Common myeloid progenitor, CD34-positive (primary cell): ENCODE data around the gene GRM4.
"Not testable (repeated sequence)": the region's sequence is repeated elsewhere in the genome, so short reads cannot be mapped to it uniquely, and the experiment has no call there.

Source experiments
- CTCF ChIA-PET: fragments of 350-600 bp; sonication (Branson Sonifier 250); formaldehyde crosslinking; loops from one replicate; lab custom pipeline; 2021; ENCODE audit warnings: antibody characterized with exemption; lab: Charles Lee
- POLR2A ChIA-PET: fragments of 350-600 bp; sonication (Branson Sonifier 250); formaldehyde crosslinking; loops from one replicate; lab custom pipeline; 2021; ENCODE audit warnings: antibody characterized with exemption; lab: Charles Lee
- DNase-seq, 3 donors: peaks; one replicate each; pipeline versions ENCODE4 v3.0.0 to v3.0.0-alpha.2; 2013
- H3K27ac ChIP-seq, 2 experiments: 1 replicate in 1 of 2; 2 replicates in 1 of 2; pipeline ENCODE4 v1.7.0; 2013; ENCODE audit warnings: inconsistent platforms in 2 of 2, low read length in 2 of 2, mild to moderate bottlenecking in 2 of 2, low read depth in 1 of 2, moderate library complexity in 1 of 2; ENCODE audit not compliant: severe bottlenecking in 2 of 2, insufficient read depth in 1 of 2, poor library complexity in 1 of 2
- H3K27me3 ChIP-seq, 5 experiments: replicated peaks in 2 of 5; 1 replicate in 3 of 5; 2 replicates in 2 of 5; pipeline versions ENCODE4 v1.6.1 to v1.7.0; 2013; ENCODE audit warnings: low read length in 4 of 5, mild to moderate bottlenecking in 2 of 5, moderate library complexity in 2 of 5, inconsistent platforms in 1 of 5; ENCODE audit not compliant: insufficient read depth in 5 of 5, control insufficient read depth in 4 of 5
- H3K36me3 ChIP-seq, 4 experiments: 1 replicate in 2 of 4; 2 replicates in 2 of 4; pipeline versions ENCODE4 v1.6.1 to v1.7.0; 2013; ENCODE audit warnings: low read length in 3 of 4, control low read depth in 1 of 4, mild to moderate bottlenecking in 1 of 4; ENCODE audit not compliant: control insufficient read depth in 4 of 4, insufficient read depth in 4 of 4
- H3K4me1 ChIP-seq, 4 experiments: 1 replicate in 3 of 4; 2 replicates in 1 of 4; pipeline versions ENCODE4 v1.6.1 to v1.7.1; 2013; ENCODE audit warnings: low read length in 3 of 4, mild to moderate bottlenecking in 3 of 4, control low read depth in 1 of 4, inconsistent platforms in 1 of 4, moderate library complexity in 1 of 4; ENCODE audit not compliant: control insufficient read depth in 4 of 4, insufficient read depth in 4 of 4; ENCODE audit errors: control extremely low read depth in 1 of 4
- H3K4me3 ChIP-seq, 7 experiments: 1 replicate in 4 of 7; 2 replicates in 3 of 7; pipeline versions ENCODE4 v1.5.1 to v1.7.0; 2013; ENCODE audit warnings: mild to moderate bottlenecking in 7 of 7, low read length in 6 of 7, moderate library complexity in 6 of 7, inconsistent platforms in 2 of 7, low read depth in 2 of 7, control low read depth in 1 of 7; ENCODE audit not compliant: insufficient read depth in 4 of 7, control insufficient read depth in 1 of 7; ENCODE audit errors: extremely low read depth in 1 of 7
- H3K9me3 ChIP-seq, 5 experiments: 1 replicate in 4 of 5; 2 replicates in 1 of 5; pipeline versions ENCODE4 v1.6.1 to v1.7.1; 2013; ENCODE audit warnings: low read length in 4 of 5, mild to moderate bottlenecking in 2 of 5, inconsistent platforms in 1 of 5, low read depth in 1 of 5, moderate library complexity in 1 of 5; ENCODE audit not compliant: control insufficient read depth in 4 of 5, insufficient read depth in 2 of 5; ENCODE audit errors: control extremely low read depth in 1 of 5
- WGBS: methylation state at CpG from one replicate; pipeline ENCODE4 v1.1.5; 2013; ENCODE audit not compliant: insufficient coverage; 5-methylcytosine and 5-hydroxymethylcytosine counted together

Gene GRM4

GRCh38 chr6:34047913-34048867 lies 97.7 kb downstream of the GRM4 start:
- peaks cover 0 to 10% (median 3%) of the 10 kb centered on the region in 4 experiments for H3K4me1 ChIP-seq
- no peaks in the 10 kb centered on the region for H3K36me3 ChIP-seq
- peaks cover 0 to 10% (median 0%) of the 10 kb centered on the region in 5 experiments for H3K27me3 ChIP-seq
- H3K27ac ChIP-seq = no peak overlapping the region
- peaks cover 0 to 2% (median 0%) of the 10 kb centered on the region in 5 experiments for H3K9me3 ChIP-seq
- WGBS = 84% methylated on average over 12 of the region's 15 CpGs
- H3K4me3 ChIP-seq = no peak overlapping the region
- ChIA-PET CTCF (interaction anchor here (0.7 to 1.6 kb wide), 3 partner anchors 10 to 276 kb away, joined by 3 read pairs; no protein-coding TSS in a partner anchor), POLR2A (interaction anchor here (0.6 kb wide), 1 partner anchor 411 kb away, joined by 3 read pairs; no protein-coding TSS in a partner anchor)
- DNase-seq = no peak

- peaks cover 0 to 2% (median 0%) of the 10 kb centered on the region in 5 experiments for H3K9me3 ChIP-seq
- H3K27ac ChIP-seq = no peak overlapping the region
- H3K4me1 ChIP-seq = peaks cover 0 to 10% (median 3%) of the 10 kb centered on the region in 4 experiments
- no peak for DNase-seq
- peaks cover 0 to 11% (median 0%) of the 10 kb centered on the region in 5 experiments for H3K27me3 ChIP-seq
- no peak overlapping the region for H3K4me3 ChIP-seq
- 90% methylated on average over 2 of the region's 5 CpGs for WGBS
- POLR2A ChIA-PET = no interaction called here
- no peaks in the 10 kb centered on the region for H3K36me3 ChIP-seq
- CTCF ChIA-PET = interaction anchor here (1.5 to 1.6 kb wide), 2 partner anchors 9 to 11 kb away, joined by 3 to 4 read pairs; no protein-coding TSS in a partner anchor
These were observed 99.3 kb downstream of the GRM4 start for GRCh38 chr6:34046617-34047016.

DNA sequence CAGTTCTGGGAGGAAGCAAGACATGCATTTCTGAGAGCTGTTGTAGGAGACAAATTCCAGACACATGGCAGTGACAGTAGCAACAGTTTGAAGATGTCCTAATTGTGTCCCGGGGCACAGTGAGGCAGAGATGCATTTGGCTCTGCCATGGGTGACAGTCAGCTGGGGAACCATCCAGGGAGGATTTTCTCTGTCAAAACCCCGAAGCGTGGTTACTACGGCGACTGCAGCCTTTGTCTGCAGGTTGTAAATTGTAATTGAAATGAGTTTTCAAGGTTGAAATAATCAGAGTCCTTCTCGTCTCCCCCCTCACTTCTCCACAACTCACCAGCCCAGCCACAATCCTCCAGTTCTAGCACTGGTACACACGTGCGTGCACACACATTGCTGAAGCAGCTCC lies 100.1 kb downstream of the GRM4 start:
- WGBS = 89% methylated on average over 6 of the region's 8 CpGs
- H3K27me3 ChIP-seq = peaks cover 0 to 9% (median 0%) of the 10 kb centered on the region in 5 experiments
- no peak for DNase-seq
- H3K27ac ChIP-seq = no peak overlapping the region
- peaks cover 0 to 5% (median 2%) of the 10 kb centered on the region in 4 experiments for H3K4me1 ChIP-seq
- ChIA-PET CTCF (interaction anchor here (1.5 kb wide), 1 partner anchor 9 kb away, joined by 4 read pairs; no protein-coding TSS in a partner anchor), POLR2A (interaction anchor here (0.6 kb wide), 1 partner anchor 1553 kb away, joined by 4 read pairs; no protein-coding TSS in a partner anchor)
- H3K4me3 ChIP-seq = no peak overlapping the region
- peaks cover 0 to 2% (median 0%) of the 10 kb centered on the region in 5 experiments for H3K9me3 ChIP-seq
- no peaks in the 10 kb centered on the region for H3K36me3 ChIP-seq

GRCh38 chr6:34044945-34045595 lies 100.8 kb downstream of the GRM4 start:
- ChIA-PET CTCF (no interaction called here), POLR2A (interaction anchor here (0.6 kb wide), 1 partner anchor 1552 kb away, joined by 4 read pairs; no protein-coding TSS in a partner anchor)
- peaks cover 0 to 2% (median 0%) of the 10 kb centered on the region in 5 experiments for H3K9me3 ChIP-seq
- no peak overlapping the region for H3K27ac ChIP-seq
- H3K4me3 ChIP-seq = no peak overlapping the region
- 55% methylated on average over 11 of the region's 13 CpGs for WGBS
- peaks cover 0 to 5% (median 2%) of the 10 kb centered on the region in 4 experiments for H3K4me1 ChIP-seq
- no peaks in the 10 kb centered on the region for H3K36me3 ChIP-seq
- peak in 2 of 3 donors; percentile 27 to 57 for DNase-seq
- peaks cover 0 to 9% (median 0%) of the 10 kb centered on the region in 5 experiments for H3K27me3 ChIP-seq

GRCh38 chr6:34043359-34043758 lies 102.5 kb downstream of the GRM4 start:
- ChIA-PET CTCF (interaction anchor here (0.8 to 2.0 kb wide), 5 partner anchors 10 to 191 kb away, joined by 3 to 9 read pairs (median 3); no protein-coding TSS in a partner anchor), POLR2A (no interaction called here)
- H3K4me3 ChIP-seq = no peak overlapping the region
- 98% methylated on average over 5 of the region's 8 CpGs for WGBS
- no peaks in the 10 kb centered on the region for H3K9me3 ChIP-seq
- H3K4me1 ChIP-seq = peaks cover 0 to 5% (median 2%) of the 10 kb centered on the region in 4 experiments
- H3K27me3 ChIP-seq = peaks cover 0 to 9% (median 0%) of the 10 kb centered on the region in 5 experiments
- DNase-seq = no peak
- no peak overlapping the region for H3K27ac ChIP-seq
- H3K36me3 ChIP-seq = no peaks in the 10 kb centered on the region

- POLR2A ChIA-PET, H3K9me3 ChIP-seq, H3K27ac ChIP-seq, H3K4me3 ChIP-seq, DNase-seq, H3K4me1 ChIP-seq, H3K36me3 ChIP-seq, H3K27me3 ChIP-seq: not testable (repeated sequence)
- 100% methylated on average over 4 of the region's 5 CpGs for WGBS
- CTCF ChIA-PET = interaction anchor here (1.4 to 2.0 kb wide), 4 partner anchors 13 to 189 kb away, joined by 3 to 9 read pairs (median 4); no protein-coding TSS in a partner anchor
These were observed 103.9 kb downstream of the GRM4 start for GRCh38 chr6:34041998-34042397.
